Activated naive CD4-positive, alpha-beta T cell treated with anti-CD3 and anti-CD28 coated beads, Interleukin-2, amount 50 U/mL, for 16 hours (primary cell): Measurements from ENCODE around the gene VAV2.

Source experiments
- DNase-seq: peaks from one replicate; pipeline ENCODE4 v3.0.0-alpha.2; 2020

Gene VAV2

GRCh38 chr9:133991964-133992779 is at the start of gene VAV2:
VAV2 (minus strand) TSS chr9:133992324; CDS start chr9:133992278, 46 bp downstream.
- peak; percentile 42 for DNase-seq

GRCh38 chr9:134041649-134041962 is 49.5 kb upstream of the VAV2 start:
- no peak for DNase-seq

- no peak for DNase-seq
These were observed 48.9 kb upstream of the VAV2 start for GRCh38 chr9:134040781-134041648.

GRCh38 chr9:134040176-134040565 is 48.0 kb upstream of the VAV2 start:
- peak; percentile 10 for DNase-seq

GRCh38 chr9:134039386-134040175 is 47.5 kb upstream of the VAV2 start:
- peak; percentile 8 for DNase-seq

GRCh38 chr9:134037641-134038040 is 45.5 kb upstream of the VAV2 start:
- DNase-seq, result no peak

GRCh38 chr9:134036130-134036529 is 44.0 kb upstream of the VAV2 start:
- DNase-seq, result no peak

GRCh38 chr9:134035041-134036039 is 43.2 kb upstream of the VAV2 start:
- DNase-seq, result no peak

- no peak for DNase-seq
These were observed 42.3 kb upstream of the VAV2 start for GRCh38 chr9:134034215-134035040.

- no peak for DNase-seq
These were observed 41.5 kb upstream of the VAV2 start for GRCh38 chr9:134033516-134034214.

- no peak for DNase-seq
These were observed 40.5 kb upstream of the VAV2 start for GRCh38 chr9:134032456-134033222.

GRCh38 chr9:134031783-134032182 is 39.7 kb upstream of the VAV2 start:
- no peak for DNase-seq

- DNase-seq, result no peak
These were observed 38.8 kb upstream of the VAV2 start for GRCh38 chr9:134030821-134031470.

- DNase-seq, result no peak
These were observed 37.4 kb upstream of the VAV2 start for GRCh38 chr9:134029248-134030226.

- DNase-seq, result no peak
These were observed 36.6 kb upstream of the VAV2 start for GRCh38 chr9:134028575-134029247.

- DNase-seq, result no peak
These were observed 36.0 kb upstream of the VAV2 start for GRCh38 chr9:134028076-134028475.

GRCh38 chr9:134027561-134027960 is 35.4 kb upstream of the VAV2 start:
- DNase-seq, result no peak
